ENCODE results near the gene ABHD10.
A peak's percentile ranks its signal among the peaks of the same experiment; 100 is the strongest.

Gene ABHD10

DNA sequence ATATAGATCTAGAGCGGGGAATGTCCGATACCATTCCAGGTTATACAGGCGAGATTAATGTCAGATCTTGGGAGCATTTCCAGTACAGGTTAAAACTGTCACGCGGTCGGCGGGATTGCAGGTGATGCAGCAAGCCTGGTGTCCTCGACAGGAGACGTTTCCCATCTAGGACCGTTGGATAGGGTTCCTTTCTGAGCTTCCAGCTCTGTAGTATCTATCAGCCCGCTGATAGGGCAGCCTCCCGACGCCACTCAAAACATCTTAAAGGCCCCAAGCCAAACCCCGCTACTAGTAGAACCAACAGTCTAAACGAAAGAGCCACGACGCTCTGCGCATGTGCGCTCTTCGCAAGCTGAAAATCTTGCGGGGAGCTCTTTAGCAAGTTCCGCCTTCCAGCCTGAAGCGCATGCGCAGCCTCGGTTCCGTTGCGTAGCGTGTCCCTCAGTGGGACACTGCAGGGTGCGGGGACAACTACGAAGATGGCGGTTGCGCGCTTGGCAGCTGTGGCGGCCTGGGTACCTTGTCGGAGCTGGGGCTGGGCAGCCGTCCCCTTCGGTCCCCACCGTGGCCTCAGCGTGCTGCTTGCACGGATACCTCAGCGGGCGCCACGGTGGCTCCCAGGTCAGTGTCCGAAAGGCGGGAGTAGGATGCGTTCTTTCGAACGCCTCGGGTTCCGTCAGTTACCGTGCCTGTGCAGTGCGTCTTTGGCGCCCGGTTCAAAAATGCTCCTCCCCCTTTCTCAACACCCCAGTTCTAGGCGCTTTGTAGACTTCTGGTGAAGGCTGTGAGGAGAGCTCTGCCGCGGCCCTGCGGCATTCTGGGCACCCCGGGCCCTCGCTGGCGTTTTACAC lies at the start of gene ABHD10:
ABHD10 (plus strand) TSS at position 444 of the 851 bp plus-strand sequence; CDS start at position 480, 36 bp downstream.
- peak; percentile 92 to 95 for DNase-seq (ENCODE audit: low read depth in 1 of 2, low spot score in 1 of 2)

DNA sequence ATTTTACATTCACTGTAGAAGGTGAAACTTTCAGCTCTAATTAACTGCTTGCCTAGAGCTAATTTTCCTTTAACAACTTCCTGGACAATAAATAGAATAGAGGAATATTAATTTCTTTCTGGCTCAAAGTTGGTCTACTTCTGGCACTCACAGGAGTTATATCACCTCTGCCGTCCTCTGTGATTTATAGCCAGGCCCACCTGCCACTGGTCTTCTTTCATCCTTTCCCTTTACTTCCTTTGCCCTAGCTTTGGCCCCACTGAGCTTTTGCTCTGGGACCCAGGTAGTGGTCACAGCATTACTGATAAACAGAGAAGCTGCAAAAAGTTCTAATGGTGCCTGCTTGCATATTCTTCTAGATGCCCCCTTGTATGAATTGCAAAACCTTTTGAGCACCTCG lies 49.3 kb upstream of the ABHD10 start:
- DNase-seq (ENCODE audit: low read depth in 1 of 2, low spot score in 1 of 2) = no peak

DNA sequence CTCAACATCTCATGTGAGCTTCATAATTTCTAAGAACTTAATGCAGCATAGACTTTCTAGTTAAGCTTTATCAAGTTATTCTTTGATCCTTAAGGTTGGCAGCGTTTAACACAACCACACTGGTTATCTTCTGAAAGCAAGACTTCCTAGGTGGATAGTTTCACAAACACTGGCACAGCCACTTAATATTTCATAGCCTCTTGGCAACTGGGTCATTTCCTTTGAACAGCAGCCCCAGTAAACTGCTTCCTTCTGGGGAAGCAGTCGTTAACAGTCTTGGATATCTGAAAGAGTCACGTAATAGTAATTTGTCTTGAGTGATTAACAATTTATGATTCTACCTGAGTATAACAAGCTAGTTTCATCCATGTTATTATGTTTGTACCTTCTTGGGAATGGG lies 45.9 kb upstream of the ABHD10 start:
- no peak for DNase-seq (ENCODE audit: low read depth in 1 of 2, low spot score in 1 of 2)

DNA sequence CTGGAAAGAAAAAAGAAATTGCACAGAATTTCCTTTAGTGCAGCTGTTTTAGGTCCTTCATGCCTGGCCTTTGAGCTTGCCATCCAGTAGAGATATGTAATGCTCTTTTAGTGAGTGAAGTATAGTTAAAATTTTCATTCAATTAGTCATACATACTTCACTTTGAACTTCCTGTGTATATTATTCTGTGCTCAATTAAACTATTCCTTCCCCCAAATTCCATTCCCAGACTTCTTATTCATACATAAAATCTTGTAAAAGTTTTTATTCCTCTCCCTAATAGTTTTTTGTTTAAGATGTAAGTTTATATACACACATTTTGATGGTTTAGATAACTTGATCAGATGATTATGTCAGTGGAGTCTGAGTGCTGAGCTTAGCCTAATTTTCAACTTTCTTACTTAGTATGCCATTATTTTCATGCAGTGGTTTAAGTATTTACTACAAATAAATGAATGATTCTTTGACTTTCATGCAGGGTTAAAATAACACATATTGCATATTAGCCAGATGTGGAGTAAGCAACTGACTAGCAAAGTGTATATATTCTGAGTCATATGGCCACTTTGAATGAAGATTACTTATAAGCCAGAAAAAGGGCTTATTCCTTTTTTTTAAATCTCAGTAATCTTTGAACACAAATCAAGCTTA lies 42.5 kb upstream of the ABHD10 start:
- no peak for DNase-seq (ENCODE audit: low read depth in 1 of 2, low spot score in 1 of 2)

DNA sequence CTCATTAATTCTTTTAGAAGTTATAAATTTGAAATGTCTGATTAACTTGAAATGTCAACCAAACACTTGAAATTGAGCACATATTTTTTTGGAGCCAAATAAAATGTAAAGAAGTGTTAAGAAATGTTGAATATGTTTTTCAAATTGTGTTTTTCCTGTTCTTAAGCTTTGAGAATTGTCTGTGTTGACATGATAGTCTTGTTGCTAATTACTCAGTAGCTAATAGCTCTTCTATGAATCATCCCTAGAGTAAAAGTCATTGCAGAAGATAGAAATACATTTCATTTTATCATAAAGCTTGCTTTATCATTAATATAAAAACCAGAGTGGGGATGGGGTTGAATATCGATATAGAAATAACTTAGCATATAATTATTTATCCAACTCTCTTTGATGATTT lies 41.9 kb upstream of the ABHD10 start:
- no peak for DNase-seq (ENCODE audit: low read depth in 1 of 2, low spot score in 1 of 2)

DNA sequence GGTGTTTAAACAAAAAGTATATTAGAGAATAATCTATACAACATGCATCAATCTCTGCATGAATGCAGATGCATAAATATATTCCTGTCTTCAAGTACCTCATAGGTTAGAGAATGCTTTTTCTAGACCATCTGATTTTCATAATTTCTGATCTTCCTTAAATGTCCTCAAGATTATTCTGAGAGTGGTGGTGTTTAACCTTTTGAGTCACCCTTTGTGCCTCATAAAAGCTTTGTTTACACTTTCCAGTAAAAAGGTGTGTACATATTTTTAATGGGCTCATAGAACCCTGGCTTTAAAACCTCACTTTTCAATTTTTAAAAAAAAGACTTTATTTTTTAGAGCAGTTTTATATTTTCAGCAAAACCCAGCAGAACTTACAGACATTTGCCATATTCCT lies 41.0 kb upstream of the ABHD10 start:
- DNase-seq (ENCODE audit: low read depth in 1 of 2, low spot score in 1 of 2) = no peak

DNA sequence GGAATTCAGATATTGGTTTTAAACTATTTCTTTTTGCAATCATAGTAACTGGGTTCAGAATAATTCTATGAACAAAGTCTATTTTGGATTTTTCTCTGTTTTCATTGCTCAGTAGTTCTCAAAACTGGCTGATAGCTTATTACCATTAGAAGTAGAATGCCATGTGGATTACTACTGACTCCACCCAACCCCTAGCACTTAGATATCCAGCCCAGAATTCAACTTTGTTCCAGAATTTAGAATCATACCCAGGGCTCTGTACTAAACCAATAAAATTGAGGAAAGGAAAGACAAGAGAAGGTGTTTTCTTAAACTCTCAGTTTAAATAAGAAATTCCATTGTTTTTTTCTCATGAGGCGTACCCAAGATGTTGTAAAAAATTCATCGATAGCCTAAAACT lies 39.0 kb upstream of the ABHD10 start:
- DNase-seq (ENCODE audit: low read depth in 1 of 2, low spot score in 1 of 2) = no peak

DNA sequence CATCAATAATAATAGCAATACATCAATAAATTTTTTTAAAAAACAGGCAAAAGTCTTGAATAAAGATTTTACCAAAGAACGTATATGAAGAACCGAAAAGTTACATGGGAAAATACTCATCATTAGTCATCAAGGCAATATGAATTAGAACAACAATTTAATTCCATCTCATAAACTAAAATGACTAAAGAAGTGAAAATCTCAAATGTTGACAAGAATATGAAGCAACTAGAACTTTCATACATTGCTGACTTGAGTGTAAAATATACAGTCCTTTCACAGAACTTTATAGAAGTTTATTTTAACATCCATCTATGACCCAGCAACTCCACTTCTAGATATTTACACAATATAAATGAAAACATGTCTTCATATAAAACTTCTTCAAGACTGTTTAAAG lies 35.3 kb upstream of the ABHD10 start:
- DNase-seq (ENCODE audit: low read depth in 1 of 2, low spot score in 1 of 2) = no peak

DNA sequence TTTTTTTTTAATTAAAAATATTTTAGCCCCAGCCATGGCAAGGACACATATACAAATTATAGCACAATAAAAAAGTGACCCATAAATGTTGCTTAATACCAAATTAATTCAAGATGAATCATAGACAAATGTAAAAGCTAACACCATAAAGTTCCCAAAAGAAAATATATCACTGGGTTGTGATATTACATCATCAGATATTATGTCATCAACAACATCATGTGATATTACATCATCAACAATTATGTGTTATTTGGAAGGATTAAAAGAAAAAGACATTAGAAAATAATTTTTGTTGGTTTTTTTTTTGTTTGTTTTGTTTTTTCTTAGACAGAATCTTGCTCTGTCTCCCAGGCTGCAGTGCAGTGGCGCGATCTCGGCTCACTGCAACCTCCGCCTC lies 34.5 kb upstream of the ABHD10 start:
- no peak for DNase-seq (ENCODE audit: low read depth in 1 of 2, low spot score in 1 of 2)

DNA sequence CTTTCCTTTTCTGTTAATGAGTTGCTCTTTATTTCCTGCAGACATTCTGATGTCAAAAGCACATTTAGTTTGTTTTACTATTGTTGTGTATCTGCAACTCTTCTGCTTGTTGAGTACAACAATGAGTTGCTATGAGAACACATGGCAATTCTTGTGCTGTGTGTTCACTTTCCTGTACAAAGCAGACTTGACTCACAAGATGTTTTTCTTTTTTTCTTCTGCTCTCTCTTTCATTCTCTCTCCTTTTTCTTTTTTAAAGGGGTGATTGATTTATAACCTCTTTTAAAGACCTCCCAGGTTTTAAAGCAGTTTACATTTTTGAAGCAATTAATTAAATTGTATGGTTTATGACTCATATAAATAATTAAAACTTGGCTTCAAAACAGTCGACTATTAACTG lies 31.6 kb upstream of the ABHD10 start:
- no peak for DNase-seq (ENCODE audit: low read depth in 1 of 2, low spot score in 1 of 2)

DNA sequence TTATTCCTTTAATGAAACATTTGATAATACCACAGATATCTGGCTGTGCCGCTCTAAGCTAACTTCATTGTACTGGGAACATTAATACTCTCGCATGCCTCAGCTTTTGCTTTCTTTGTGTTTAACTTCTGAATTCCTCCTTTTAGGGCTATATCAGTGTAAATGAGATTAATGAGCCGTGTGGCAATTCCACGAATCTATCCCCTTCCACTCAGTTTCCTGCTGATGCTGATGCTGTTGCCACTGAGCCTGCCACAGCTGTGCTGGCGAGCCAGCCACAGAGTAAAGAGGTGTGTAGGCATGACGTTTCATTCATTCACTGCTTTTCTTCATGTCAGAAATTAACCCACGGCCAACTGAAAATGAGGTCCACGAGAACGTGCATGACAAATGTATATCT lies 30.0 kb upstream of the ABHD10 start:
- DNase-seq (ENCODE audit: low read depth in 1 of 2, low spot score in 1 of 2) = no peak

DNA sequence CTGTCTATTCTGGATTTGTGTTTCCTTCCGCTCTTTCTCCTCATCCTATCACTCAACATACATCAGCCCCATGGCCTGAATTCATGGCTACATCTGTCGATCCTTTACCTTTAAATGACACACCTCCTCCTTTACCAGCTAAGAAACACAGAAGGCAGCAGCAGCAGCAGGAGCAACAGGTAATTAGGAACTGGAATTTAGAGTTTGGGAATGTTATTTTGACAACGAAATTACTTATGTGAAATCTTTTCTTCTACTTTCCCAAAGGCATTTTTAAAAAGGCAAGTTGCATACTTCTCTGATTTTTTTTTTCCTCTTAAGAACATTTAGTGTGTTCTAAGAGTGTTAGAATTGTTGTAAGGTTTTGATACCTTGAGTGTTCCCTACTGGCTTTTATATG lies 29.1 kb upstream of the ABHD10 start:
- no peak for DNase-seq (ENCODE audit: low read depth in 1 of 2, low spot score in 1 of 2)

DNA sequence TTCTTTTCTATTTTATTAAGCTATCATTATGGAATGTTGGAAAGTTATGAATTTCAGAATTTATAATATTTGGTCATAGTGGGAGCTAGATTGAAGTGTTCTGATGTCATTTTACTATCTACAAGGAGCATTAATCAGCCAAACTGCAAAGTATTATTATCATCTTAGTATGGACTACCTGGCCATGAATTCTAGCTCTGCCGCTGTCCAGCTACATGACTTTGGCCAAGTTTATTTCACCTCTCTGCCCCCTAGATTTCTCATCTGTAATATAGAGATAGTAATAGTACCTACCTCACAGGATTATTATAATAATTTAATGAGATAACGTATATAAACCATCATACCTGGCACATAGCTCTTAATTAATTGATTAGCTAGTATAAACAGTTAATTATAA lies 27.8 kb upstream of the ABHD10 start:
- no peak for DNase-seq (ENCODE audit: low read depth in 1 of 2, low spot score in 1 of 2)

DNA sequence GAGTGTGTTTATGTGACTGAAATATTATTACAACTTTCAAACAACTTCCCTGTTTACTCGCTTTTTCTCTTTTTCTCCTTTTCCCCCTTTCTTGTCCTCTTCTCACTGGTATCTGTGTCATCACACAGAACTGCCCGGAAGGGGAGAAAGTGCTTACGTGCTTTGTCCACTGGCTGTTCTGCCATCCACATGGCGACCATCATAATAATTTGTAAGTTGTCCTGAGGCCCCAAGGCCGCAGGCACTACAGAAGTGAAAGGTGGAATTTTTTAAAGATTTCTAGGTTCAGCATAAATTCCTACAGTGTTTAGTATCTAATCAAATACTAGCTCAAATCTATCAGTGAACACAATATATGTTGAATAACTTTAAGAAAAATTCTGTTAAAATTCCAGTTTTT lies 26.7 kb upstream of the ABHD10 start:
- DNase-seq (ENCODE audit: low read depth in 1 of 2, low spot score in 1 of 2) = no peak

DNA sequence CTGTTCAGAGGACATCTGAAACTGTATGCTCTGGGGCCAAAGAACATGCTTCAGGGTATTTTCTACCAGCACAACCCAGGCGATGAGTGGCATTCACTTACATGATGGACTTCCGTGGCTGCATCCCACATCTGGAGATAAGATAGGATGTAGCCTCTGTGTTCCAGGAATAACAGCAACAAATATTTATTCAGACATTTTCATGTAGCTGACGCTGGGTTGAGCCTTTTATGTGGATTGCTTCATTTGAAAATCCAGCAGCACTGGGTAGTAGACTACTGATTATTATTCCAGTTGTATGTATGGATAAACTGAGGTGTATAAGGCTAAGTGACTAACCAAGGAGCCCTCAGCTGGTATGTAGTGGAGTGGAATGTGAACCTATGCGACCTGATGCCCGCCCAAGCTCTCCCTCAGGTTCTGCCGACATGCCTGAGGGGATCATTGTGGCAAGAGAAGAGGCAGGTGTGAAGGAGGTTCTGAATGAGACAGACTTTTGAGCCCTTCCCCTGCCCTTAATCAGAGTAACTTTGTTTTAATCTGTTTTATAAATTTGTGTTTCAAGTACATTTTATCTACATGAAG lies 25.9 kb upstream of the ABHD10 start:
- no peak for DNase-seq (ENCODE audit: low read depth in 1 of 2, low spot score in 1 of 2)

DNA sequence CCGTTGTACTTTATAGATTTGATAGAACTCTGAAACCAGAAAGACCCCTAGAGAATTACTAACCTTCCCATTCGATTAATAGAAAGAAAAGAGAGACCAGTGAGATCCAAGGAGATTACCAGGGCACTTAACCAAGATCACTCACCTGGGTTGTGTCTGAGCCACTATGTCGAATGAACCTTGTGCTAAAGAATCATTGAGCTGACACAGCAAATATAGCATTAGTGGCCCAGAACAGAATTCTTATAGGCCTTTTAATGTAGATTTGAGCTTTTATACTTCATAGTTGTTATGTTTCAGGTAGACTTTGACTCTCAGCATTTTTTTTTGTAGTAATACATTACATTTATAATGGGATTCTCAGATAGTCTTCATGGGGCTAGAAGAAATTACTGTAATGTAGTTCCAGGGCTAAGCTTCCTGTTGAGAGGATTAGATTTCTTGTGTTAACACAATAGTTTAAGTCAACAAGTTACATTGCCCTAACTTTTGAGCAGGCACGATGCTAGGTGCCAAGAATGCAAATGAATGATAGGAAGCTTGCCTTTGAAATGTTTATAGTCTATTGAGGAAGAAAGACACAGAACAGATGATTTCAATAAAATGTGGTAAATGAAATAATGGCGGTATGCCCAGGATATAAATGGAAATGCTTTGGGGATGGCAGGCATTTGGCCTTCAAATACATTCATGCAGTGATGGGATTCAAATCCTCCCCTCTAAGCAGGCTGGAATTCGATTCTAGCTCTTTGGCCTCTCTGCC lies 24.4 kb upstream of the ABHD10 start:
- no peak for DNase-seq (ENCODE audit: low read depth in 1 of 2, low spot score in 1 of 2)

DNA sequence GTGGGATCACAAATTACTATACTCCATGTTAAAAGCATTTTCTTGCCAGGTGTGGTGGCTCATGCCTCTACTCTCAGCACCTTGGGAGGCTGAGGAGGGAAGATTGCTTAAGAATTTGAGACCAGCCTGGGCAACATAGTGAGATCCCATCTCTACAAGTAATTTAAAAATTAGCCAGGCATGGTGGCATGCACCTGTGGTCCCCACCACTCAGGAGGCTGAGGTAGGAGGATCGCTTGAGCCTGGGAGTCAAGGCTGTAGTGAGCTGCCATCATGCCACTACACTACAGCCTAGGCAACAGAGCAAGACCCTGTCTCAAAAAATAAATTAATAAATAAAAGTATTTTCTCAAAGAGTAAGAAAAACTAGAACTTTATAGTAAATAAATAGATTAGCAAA lies 22.9 kb upstream of the ABHD10 start:
- DNase-seq (ENCODE audit: low read depth in 1 of 2, low spot score in 1 of 2) = no peak

DNA sequence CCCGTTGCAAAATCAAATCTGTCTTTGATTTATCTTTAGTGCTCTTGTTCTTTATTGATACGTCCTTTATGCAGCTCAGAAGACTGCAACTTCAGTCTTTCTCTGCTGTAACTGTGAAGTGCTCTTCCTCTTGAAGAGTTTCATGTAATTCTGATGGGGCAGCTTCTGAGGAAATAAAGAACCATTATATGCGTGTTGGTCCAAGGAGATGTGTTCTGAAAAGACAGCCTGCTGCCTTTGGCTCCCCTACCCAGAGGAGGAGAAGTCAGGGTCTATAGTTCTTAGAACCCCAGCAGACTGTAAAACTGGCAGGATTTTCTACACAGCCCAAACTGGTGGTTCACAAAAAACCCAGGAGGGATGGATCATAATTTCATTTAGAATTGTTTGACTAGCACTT lies 22.4 kb upstream of the ABHD10 start:
- DNase-seq (ENCODE audit: low read depth in 1 of 2, low spot score in 1 of 2) = no peak

DNA sequence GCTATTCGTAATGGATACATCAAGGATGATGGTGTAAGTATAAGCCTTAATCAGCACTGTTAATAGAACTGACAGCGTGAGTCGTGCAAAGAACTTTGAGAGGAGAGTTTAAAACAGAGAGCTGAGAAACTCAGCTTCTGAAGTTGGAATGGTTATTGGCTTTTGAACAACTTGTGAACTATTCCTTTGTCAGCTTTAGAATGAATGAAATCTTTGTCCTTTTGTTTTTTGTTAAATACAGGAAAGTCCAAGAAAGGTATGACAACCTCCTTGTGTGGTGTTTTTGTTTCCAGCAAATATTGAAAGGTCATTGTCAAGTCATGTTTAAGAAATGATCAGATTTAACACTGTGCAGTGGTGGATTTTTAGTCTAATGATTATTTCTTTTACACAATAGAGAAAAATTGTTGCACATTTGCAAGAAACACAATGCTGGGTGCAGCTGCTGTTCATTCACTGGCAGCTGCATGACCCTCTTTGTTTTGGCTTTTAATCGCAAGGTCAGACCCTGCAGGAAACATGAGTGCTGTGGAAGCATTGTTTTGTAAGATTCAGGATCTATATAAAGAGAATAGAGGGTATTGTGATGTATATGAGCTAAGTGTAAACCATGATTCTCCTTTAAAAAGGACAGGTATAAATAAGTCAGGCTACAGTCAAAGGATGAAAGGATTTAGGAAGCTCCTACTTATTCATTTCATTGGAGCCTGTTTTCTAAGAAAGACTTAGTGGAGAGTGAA lies 21.7 kb upstream of the ABHD10 start:
- no peak for DNase-seq (ENCODE audit: low read depth in 1 of 2, low spot score in 1 of 2)

DNA sequence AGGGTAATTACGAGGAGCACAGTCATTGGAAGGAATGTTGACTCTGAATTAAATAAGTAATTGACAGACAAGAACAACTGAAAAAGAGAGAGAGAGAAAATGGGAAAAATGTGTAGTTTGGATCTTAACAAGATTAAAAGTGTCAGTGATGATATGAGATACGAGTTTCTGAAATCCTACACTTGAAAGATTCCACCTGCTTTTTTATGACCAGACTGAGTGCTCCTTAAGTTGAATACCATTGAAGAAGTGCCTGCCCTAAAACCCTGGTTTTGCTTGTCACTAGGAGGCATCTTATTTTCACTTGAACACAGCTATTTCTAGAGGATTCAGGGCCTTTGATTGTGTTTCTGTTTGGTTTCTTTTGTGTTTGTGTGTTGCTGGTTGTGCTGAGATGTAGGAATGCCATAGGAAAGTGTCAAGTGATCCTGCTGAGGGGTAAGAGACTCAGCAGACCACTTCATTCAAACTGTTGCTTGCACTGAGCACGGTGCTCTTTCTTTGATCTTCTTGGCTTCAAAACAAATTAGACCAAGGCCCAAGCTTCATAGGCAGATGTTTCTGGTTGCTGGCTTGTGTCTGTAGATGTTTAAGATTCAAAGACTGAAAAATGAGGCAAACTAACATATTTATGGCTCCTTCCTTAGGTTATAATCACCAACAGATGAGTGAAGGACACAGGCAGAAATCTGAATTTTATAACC lies 17.2 kb upstream of the ABHD10 start:
- no peak for DNase-seq (ENCODE audit: low read depth in 1 of 2, low spot score in 1 of 2)

Data from stimulated activated CD4-positive, alpha-beta T cell treated with anti-CD3 and anti-CD28 coated beads, Interleukin-15, amount 100 ng/mL, for 1 hour (primary cell).